IMR-90 (cell line): ENCODE measurements around the gene TF. TPM values are rescaled to one million over a fixed set of nuclear protein-coding genes. Genes with fewer than 3 reads are reported as not detected.

Source experiments
- ATAC-seq: fragments of 200-7000 bp; cut with Tn5 transposase; 2 replicates; pipeline ENCODE4 v1.9.1; 2020; ENCODE audit warnings: low read depth, mild to moderate bottlenecking, moderate library complexity
- BruUV-seq: library from RNA; stranded (reverse); fragments of 400-500 nt; replicated peaks from 2 replicates; lab custom pipeline; 2021; lab: Mats Ljungman, UMichigan
- CTCF ChIA-PET: fragments of 300-600 bp; formaldehyde crosslinking; extraction: SDS; loops from one replicate; lab custom pipeline; 2021; ENCODE audit warnings: antibody characterized with exemption; lab: Yijun Ruan, JAX
- POLR2A ChIA-PET: fragments of 300-600 bp; sonication (Branson Sonifier 250); formaldehyde crosslinking; loops from one replicate; lab custom pipeline; 2022; ENCODE audit warnings: antibody characterized with exemption; ENCODE audit not compliant: unreplicated experiment; lab: Charles Lee
- DNase-seq: peaks from one replicate; pipeline ENCODE4 v3.0.0; 2013
- H2AFZ ChIP-seq: replicated peaks from 2 replicates; pipeline ENCODE3; 2013; ENCODE audit warnings: low read length, mild to moderate bottlenecking; ENCODE audit not compliant: poor library complexity
- H2AK5ac ChIP-seq: 2 replicates; pipeline ENCODE4 v1.6.1; 2013; ENCODE audit warnings: low read depth, low read length, inconsistent platforms
- H2AK9ac ChIP-seq: replicated peaks from 2 replicates; pipeline ENCODE3; 2013; ENCODE audit warnings: mild to moderate bottlenecking, low read depth, low read length, moderate library complexity; ENCODE audit not compliant: poor library complexity
- H2BK120ac ChIP-seq: 2 replicates; pipeline ENCODE4 v1.6.1; 2013; ENCODE audit warnings: low read depth, low read length, inconsistent platforms
- H2BK15ac ChIP-seq: 3 replicates; pipeline ENCODE4 v1.6.1; 2013; ENCODE audit warnings: low read depth, low read length, inconsistent platforms
- H2BK20ac ChIP-seq: 2 replicates; pipeline ENCODE4 v1.6.1; 2013; ENCODE audit warnings: low read depth, mild to moderate bottlenecking, inconsistent platforms, low read length, moderate library complexity
- H2BK5ac ChIP-seq: 2 replicates; pipeline ENCODE4 v1.6.1; 2013; ENCODE audit warnings: mild to moderate bottlenecking, low read depth, low read length, inconsistent platforms; ENCODE audit not compliant: poor library complexity, severe bottlenecking
- H3K14ac ChIP-seq: replicated peaks from 2 replicates; pipeline ENCODE4 v1.6.1; 2013; ENCODE audit warnings: low read depth, low read length, inconsistent platforms
- H3K18ac ChIP-seq: 2 replicates; pipeline ENCODE4 v1.6.1; 2013; ENCODE audit warnings: low read depth, low read length, control low read depth
- H3K23ac ChIP-seq: 2 replicates; pipeline ENCODE4 v1.6.1; 2013; ENCODE audit warnings: low read depth, low read length, inconsistent platforms
- H3K27ac ChIP-seq: 2 replicates; pipeline ENCODE4 v1.5.1; 2013; ENCODE audit warnings: mild to moderate bottlenecking, control low read depth, low read length; ENCODE audit not compliant: insufficient read depth
- H3K27me3 ChIP-seq: 2 replicates; pipeline ENCODE4 v1.6.1; 2013; ENCODE audit warnings: low read length; ENCODE audit not compliant: control insufficient read depth, insufficient read depth
- H3K36me3 ChIP-seq: 2 replicates; pipeline ENCODE4 v1.6.1; 2013; ENCODE audit warnings: low read length, mixed read lengths; ENCODE audit not compliant: control insufficient read depth, insufficient read depth
- H3K4ac ChIP-seq: 2 replicates; pipeline ENCODE4 v1.6.1; 2013; ENCODE audit warnings: low read depth, low read length, inconsistent platforms
- H3K4me1 ChIP-seq: 2 replicates; pipeline ENCODE4 v1.6.1; 2013; ENCODE audit warnings: low read length, mixed read lengths; ENCODE audit not compliant: control insufficient read depth, insufficient read depth
- H3K4me2 ChIP-seq: 2 replicates; pipeline ENCODE4 v1.6.1; 2013; ENCODE audit warnings: low read depth, mild to moderate bottlenecking, control low read depth, low read length, moderate library complexity
- H3K4me3 ChIP-seq: 2 replicates; pipeline ENCODE4 v1.5.1; 2013; ENCODE audit warnings: low read depth, mild to moderate bottlenecking, control low read depth, low read length, moderate library complexity; ENCODE audit not compliant: insufficient read depth
- H3K56ac ChIP-seq: 2 replicates; pipeline ENCODE4 v1.6.1; 2013; ENCODE audit warnings: low read length, inconsistent platforms; ENCODE audit not compliant: insufficient read depth; ENCODE audit errors: extremely low read depth
- H3K79me1 ChIP-seq, 2 experiments: 2 replicates each; pipeline ENCODE4 v1.6.1; 2013; ENCODE audit warnings: low read length in 2 of 2, inconsistent platforms in 1 of 2, low read depth in 1 of 2
- H3K9ac ChIP-seq: 2 replicates; pipeline ENCODE4 v1.6.1; 2013; ENCODE audit warnings: low read depth, low read length, control low read depth
- H3K9me1 ChIP-seq: 2 replicates; pipeline ENCODE4 v1.6.1; 2013; ENCODE audit warnings: low read length, inconsistent platforms; ENCODE audit not compliant: insufficient read depth
- H3K9me3 ChIP-seq: 2 replicates; pipeline ENCODE4 v1.6.1; 2013; ENCODE audit warnings: low read length; ENCODE audit not compliant: control insufficient read depth, insufficient read depth
- H4K20me1 ChIP-seq: 2 replicates; pipeline ENCODE4 v1.6.1; 2013; ENCODE audit warnings: low read length, inconsistent platforms; ENCODE audit not compliant: insufficient read depth
- H4K5ac ChIP-seq: 2 replicates; pipeline ENCODE4 v1.6.1; 2013; ENCODE audit warnings: mild to moderate bottlenecking, low read depth, low read length, control low read depth
- H4K8ac ChIP-seq, 2 experiments: 2 replicates each; pipeline ENCODE4 v1.6.1; 2013; ENCODE audit warnings: low read depth in 2 of 2, low read length in 2 of 2, control low read depth in 1 of 2, inconsistent platforms in 1 of 2
- H4K91ac ChIP-seq: 2 replicates; pipeline ENCODE4 v1.6.1; 2013; ENCODE audit warnings: low read depth, low read length, inconsistent platforms; ENCODE audit not compliant: insufficient read depth
- BHLHE40 ChIP-seq: fragments of 150-350 bp; IDR thresholded peaks from 2 replicates; pipeline ENCODE4 v1.6.1; 2016; ENCODE audit warnings: mild to moderate bottlenecking, low read depth, low read length
- CEBPB ChIP-seq: IDR thresholded peaks from 2 replicates; pipeline ENCODE4 v1.6.1; 2012; ENCODE audit warnings: low read depth, low read length, improper control_type of control experiment
- CHD1 ChIP-seq: IDR thresholded peaks from 2 replicates; pipeline ENCODE4 v1.6.1; 2012; ENCODE audit warnings: low read depth, low read length, improper control_type of control experiment
- NFE2L2 ChIP-seq: fragments of 150-350 bp; IDR thresholded peaks from 2 replicates; pipeline ENCODE4 v1.6.1; 2016; ENCODE audit warnings: low read depth, mild to moderate bottlenecking, low read length
- USF2 ChIP-seq: fragments of 150-350 bp; IDR thresholded peaks from 2 replicates; pipeline ENCODE4 v1.6.1; 2017; ENCODE audit warnings: mild to moderate bottlenecking, antibody characterized with exemption, low read length, low read depth
- WGBS, 2 experiments: methylation state at CpG; one replicate each; pipeline versions ENCODE4 v1.1.5 to v1.1.7; 2013; ENCODE audit warnings: missing lambda C conversion rate in 2 of 2; ENCODE audit not compliant: insufficient read length in 1 of 2; ENCODE audit errors: extremely low coverage in 2 of 2; 5-methylcytosine and 5-hydroxymethylcytosine counted together
- dilution Hi-C: fragments of 300-500 bp; cut with HindIII; formaldehyde crosslinking; loops from one replicate; pipeline ENCODE4 v1.14.3; 2018; ENCODE audit warnings: low sequenced_read_pairs; ENCODE audit not compliant: unreplicated experiment
- in situ Hi-C: fragments of 300-500 bp; cut with MboI; formaldehyde crosslinking; loops from 3 replicates; pipeline ENCODE4 v1.14.3; 2019; ENCODE audit warnings: low sequenced_read_pairs, inconsistent platforms, mixed read lengths
- intact Hi-C: fragments of 100-400 bp; cut with micrococcal nuclease; formaldehyde crosslinking; loops from 2 replicates; pipeline ENCODE4 v1.10.0; 2022
- polyA plus RNA-seq, 3 experiments: library from polyadenylated mRNA; depleted of rRNA; stranded (reverse); fragments of >200 nt; gene quantifications; 2 replicates each; pipeline ENCODE4 v1.2.3, GENCODE V29; 2012; ENCODE audit warnings: low replicate concordance in 1 of 3
- total RNA-seq: library from RNA; depleted of rRNA; stranded (reverse); fragments of >200 nt; gene quantifications from 2 replicates; pipeline ENCODE4 v1.2.3, GENCODE V29; 2012

The TF gene
- total and polyA plus RNA-seq, 2 of the 4 experiments (the other 2 are of a cell fraction): 0.07 TPM; not detected in 1

- no peak overlapping the region for H4K8ac ChIP-seq
- no peak overlapping the region for H4K91ac ChIP-seq
- TF ChIP-seq CEBPB (no peak), USF2 (no peak), BHLHE40 (no peak), NFE2L2 (no peak), CHD1 (no peak)
- H3K9ac ChIP-seq: no peak overlapping the region
- ATAC-seq (no peak), DNase-seq (no peak)
- no peak overlapping the region for H3K27ac ChIP-seq
- H3K4me1 ChIP-seq: no peaks in the 10 kb centered on the region
- in situ Hi-C loops (no loop called here), intact Hi-C loops (no loop called here), dilution Hi-C loops (no loop called here)
- H2BK5ac ChIP-seq: no peak overlapping the region
- H2BK15ac ChIP-seq: no peak overlapping the region
- H3K4ac ChIP-seq: no peak overlapping the region
- no peak overlapping the region for H3K4me3 ChIP-seq
- no peaks in the 10 kb centered on the region for H4K20me1 ChIP-seq
- no peak overlapping the region for H3K4me2 ChIP-seq
- no peak overlapping the region for H3K56ac ChIP-seq
- no peaks in the 10 kb centered on the region for H3K9me3 ChIP-seq
- no peak overlapping the region for H4K5ac ChIP-seq
- no TSS peak for BruUV-seq
- H3K23ac ChIP-seq: no peak overlapping the region
- ChIA-PET POLR2A (no interaction called here), CTCF (no interaction called here)
- no peak overlapping the region for H2AK9ac ChIP-seq
- no peaks in the 10 kb centered on the region for H3K79me1 ChIP-seq
- WGBS, 2 experiments: 60% methylated on average over 2 of the region's 4 CpGs; no CpG with 5 or more reads in 1 of the 2 experiments
- no peaks in the 10 kb centered on the region for H3K36me3 ChIP-seq
- H2AFZ ChIP-seq: no peak overlapping the region
- no peak overlapping the region for H2BK120ac ChIP-seq
- H3K14ac ChIP-seq: no peak overlapping the region
- peaks cover 11% of the 10 kb centered on the region for H3K27me3 ChIP-seq
- H2AK5ac ChIP-seq: no peak overlapping the region
- no peak overlapping the region for H3K18ac ChIP-seq
- no peak overlapping the region for H2BK20ac ChIP-seq
- no peaks in the 10 kb centered on the region for H3K9me1 ChIP-seq
Measured at GRCh38 chr3:133706033-133706432, 40.2 kb upstream of the TF start.
